ENCODE measurements around the gene DNAJB14.

- TF ChIP-seq ZNF274 (IDR thresholded peaks at IDR 0.05; ENCODE audit: low read depth, low read length) (no peak), SUZ12 (IDR thresholded peaks at IDR 0.05; ENCODE audit: extremely low read depth, insufficient read depth, insufficient read length) (no peak)
These were observed 11.5 kb downstream of the DNAJB14 start for GRCh38 chr4:99934891-99935290.
